Stimulated activated CD4-positive, alpha-beta T cell treated with anti-CD3 and anti-CD28 coated beads, Interleukin-1b, Interleukin-23, amount 100 ng/mL, for 1 hour (primary cell): ENCODE results near the gene OR6C65.
"Not testable (repeated sequence)": the region's sequence is repeated elsewhere in the genome, so short reads cannot be mapped to it uniquely, and the experiment has no call there.

Experiments
- DNase-seq, 2 donors: peaks; one replicate each; pipeline ENCODE4 v3.0.0-alpha.2; 2020; ENCODE audit warnings: low read depth in 2 of 2

OR6C65 gene

GRCh38 chr12:55400229-55400628 is at the start of gene OR6C65:
Gene OR6C65, plus strand, starts transcription at chr12:55400529. Its CDS starts 0 bp downstream, at chr12:55400529.
- no peak for DNase-seq

- DNase-seq, result not testable (repeated sequence)
These were observed 45.0 kb upstream of the OR6C65 start for GRCh38 chr12:55355338-55355737.

GRCh38 chr12:55362675-55363074 is 37.7 kb upstream of the OR6C65 start, which contains the start of gene OR6C75:
Gene OR6C75, plus strand, starts transcription at chr12:55362975. Its CDS starts 2,136 bp downstream, at chr12:55365111.
- no peak for DNase-seq

GRCh38 chr12:55365086-55365485 is 35.2 kb upstream of the OR6C65 start:
- no peak for DNase-seq

GRCh38 chr12:55372521-55372920 is 27.8 kb upstream of the OR6C65 start:
- no peak for DNase-seq

GRCh38 chr12:55385891-55386290 is 14.4 kb upstream of the OR6C65 start:
- no peak for DNase-seq

- no peak for DNase-seq
These were observed 8.1 kb upstream of the OR6C65 start for GRCh38 chr12:55392032-55392795.

GRCh38 chr12:55396326-55396725 is 4.0 kb upstream of the OR6C65 start:
- no peak for DNase-seq

GRCh38 chr12:55407866-55408265 is 7.5 kb downstream of the OR6C65 start:
- no peak for DNase-seq

GRCh38 chr12:55409133-55409532 is 8.8 kb downstream of the OR6C65 start:
- DNase-seq, result not testable (repeated sequence)

- DNase-seq, result not testable (repeated sequence)
These were observed 11.8 kb downstream of the OR6C65 start for GRCh38 chr12:55412138-55412537.

- not testable (repeated sequence) for DNase-seq
These were observed 13.4 kb downstream of the OR6C65 start for GRCh38 chr12:55413498-55414388.

- DNase-seq, result not testable (repeated sequence)
These were observed 14.1 kb downstream of the OR6C65 start for GRCh38 chr12:55414396-55414823.

GRCh38 chr12:55414889-55415288 is 14.6 kb downstream of the OR6C65 start:
- not testable (repeated sequence) for DNase-seq

- DNase-seq, result no peak
These were observed 16.6 kb downstream of the OR6C65 start for GRCh38 chr12:55416961-55417360.

- no peak for DNase-seq
These were observed 20.1 kb downstream of the OR6C65 start for GRCh38 chr12:55420307-55420962.

- DNase-seq, result no peak
These were observed 25.6 kb downstream of the OR6C65 start, which contains the start of gene OR6C76 for GRCh38 chr12:55425954-55426353. Gene OR6C76, plus strand, starts transcription at chr12:55426254. Its CDS starts 0 bp downstream, at chr12:55426254.

- no peak for DNase-seq
These were observed 28.3 kb downstream of the OR6C65 start for GRCh38 chr12:55428331-55429243.

- DNase-seq, result not testable (repeated sequence)
These were observed 40.9 kb downstream of the OR6C65 start for GRCh38 chr12:55441233-55441632.

GRCh38 chr12:55443776-55444175 is 43.4 kb downstream of the OR6C65 start, which contains the start of gene OR6C2:
Gene OR6C2, plus strand, starts transcription at chr12:55444076. Its CDS starts 8,138 bp downstream, at chr12:55452214.
- DNase-seq, result no peak

- DNase-seq, result no peak
These were observed 45.0 kb downstream of the OR6C65 start for GRCh38 chr12:55445357-55445756.
